Thyroid gland (tissue), 4 donors: ENCODE measurements around the gene TRPC4. TPM values are rescaled to one million over a fixed set of nuclear protein-coding genes. Genes with fewer than 3 reads are reported as not detected.
"Not testable (repeated sequence)": the region's sequence is repeated elsewhere in the genome, so short reads cannot be mapped to it uniquely, and the experiment has no call there.

Experiments used
- DNase-seq, 2 donors: peaks; one replicate each; pipeline ENCODE4 v3.0.0-alpha.2; 2019
- H3K27ac ChIP-seq, 3 donors: fragments of 200-600 bp; sonication (generic); 1 replicate in 2 of 3; 2 replicates in 1 of 3; pipeline ENCODE4 v1.5.1; 2016 to 2019; ENCODE audit warnings: mild to moderate bottlenecking in 1 of 3, moderate library complexity in 1 of 3
- H3K27me3 ChIP-seq: fragments of 200-600 bp; sonication (generic); one replicate; pipeline ENCODE4 v1.5.1; 2019
- H3K36me3 ChIP-seq, 2 donors: fragments of 200-600 bp; sonication (generic); one replicate each; pipeline ENCODE4 v1.5.1; 2016 to 2019
- H3K4me1 ChIP-seq, 2 donors: fragments of 200-600 bp; sonication (generic); one replicate each; pipeline ENCODE4 v1.5.1; 2017 to 2019
- H3K4me3 ChIP-seq, 3 donors: fragments of 200-600 bp; sonication (generic); replicated peaks in 1 of 3; 1 replicate in 2 of 3; 2 replicates in 1 of 3; pipeline ENCODE4 v1.5.1; 2016; ENCODE audit warnings: mild to moderate bottlenecking in 1 of 3
- H3K9me3 ChIP-seq: fragments of 200-600 bp; sonication (generic); one replicate; pipeline ENCODE4 v1.5.1; 2017
- POLR2A ChIP-seq, 2 donors: fragments of 450-650 bp; IDR thresholded peaks; one replicate each; pipeline ENCODE4 v1.6.1; 2017; ENCODE audit warnings: antibody characterized with exemption in 2 of 2, mild to moderate bottlenecking in 2 of 2, moderate library complexity in 1 of 2
- WGBS, 2 donors: methylation state at CpG; one replicate each; pipeline ENCODE4 v1.1.5; 2017; 5-methylcytosine and 5-hydroxymethylcytosine counted together
- intact Hi-C: fragments of 100-400 bp; cut with DNase I; formaldehyde crosslinking; loops from one replicate; pipeline ENCODE4 v1.15.1; 2023
- total RNA-seq, 4 donors: library from RNA; depleted of rRNA; stranded (reverse); fragments of >200 nt; gene quantifications; one replicate each; pipeline ENCODE4 v1.2.3, GENCODE V29; 2016
- TF ChIP-seq, protein P1 (sequence below), 6 experiments: fragments of 200-600 bp in 3 of 6; fragments of 450-650 bp in 3 of 6; sonication (generic) in 3 of 6; IDR thresholded peaks; one replicate each; pipeline ENCODE4 v1.5.1; 2016 to 2019; ENCODE audit warnings: antibody characterized with exemption in 6 of 6, mild to moderate bottlenecking in 2 of 6, inconsistent platforms in 1 of 6, moderate library complexity in 1 of 6

Gene TRPC4
- total RNA-seq, 4 donors from 2014 or later = 0.11 to 3.2 (median 0.79) TPM

DNA sequence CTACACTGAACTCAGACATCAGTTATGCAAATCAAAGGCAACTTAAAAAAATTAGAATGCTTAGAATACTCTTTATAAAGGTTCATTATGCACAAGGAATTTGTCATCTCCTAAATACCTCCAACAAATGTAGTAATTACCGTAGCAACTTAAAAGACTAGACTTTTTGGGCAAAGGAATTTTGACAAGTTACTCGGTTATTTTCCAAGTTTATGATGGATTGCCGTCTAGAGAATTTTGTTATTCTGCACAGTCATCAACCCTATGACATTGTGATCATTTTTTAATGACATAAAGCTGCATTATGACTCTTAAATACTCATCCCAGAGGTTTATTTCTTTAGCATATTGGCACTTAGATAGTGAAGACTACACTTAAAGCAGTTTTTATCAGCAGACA is 71.9 kb downstream of the TRPC4 start:
- Histone ChIP-seq H3K36me3 (no peaks in the 10 kb centered on the region), H3K9me3 (no peaks in the 10 kb centered on the region), H3K27ac (no peak overlapping the region), H3K4me1 (no peaks in the 10 kb centered on the region), H3K4me3 (no peak overlapping the region), H3K27me3 (no peaks in the 10 kb centered on the region)
- 77 to 80% methylated on average over 3 of the region's 3 CpGs for WGBS, 2 donors
- TF ChIP-seq, protein P1, sequence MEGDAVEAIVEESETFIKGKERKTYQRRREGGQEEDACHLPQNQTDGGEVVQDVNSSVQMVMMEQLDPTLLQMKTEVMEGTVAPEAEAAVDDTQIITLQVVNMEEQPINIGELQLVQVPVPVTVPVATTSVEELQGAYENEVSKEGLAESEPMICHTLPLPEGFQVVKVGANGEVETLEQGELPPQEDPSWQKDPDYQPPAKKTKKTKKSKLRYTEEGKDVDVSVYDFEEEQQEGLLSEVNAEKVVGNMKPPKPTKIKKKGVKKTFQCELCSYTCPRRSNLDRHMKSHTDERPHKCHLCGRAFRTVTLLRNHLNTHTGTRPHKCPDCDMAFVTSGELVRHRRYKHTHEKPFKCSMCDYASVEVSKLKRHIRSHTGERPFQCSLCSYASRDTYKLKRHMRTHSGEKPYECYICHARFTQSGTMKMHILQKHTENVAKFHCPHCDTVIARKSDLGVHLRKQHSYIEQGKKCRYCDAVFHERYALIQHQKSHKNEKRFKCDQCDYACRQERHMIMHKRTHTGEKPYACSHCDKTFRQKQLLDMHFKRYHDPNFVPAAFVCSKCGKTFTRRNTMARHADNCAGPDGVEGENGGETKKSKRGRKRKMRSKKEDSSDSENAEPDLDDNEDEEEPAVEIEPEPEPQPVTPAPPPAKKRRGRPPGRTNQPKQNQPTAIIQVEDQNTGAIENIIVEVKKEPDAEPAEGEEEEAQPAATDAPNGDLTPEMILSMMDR (IDR thresholded peaks at IDR 0.05) = no peak
- TF ChIP-seq POLR2A (IDR thresholded peaks at IDR 0.05) = no peak
- no peak for DNase-seq
- intact Hi-C loops = no loop called here

DNA sequence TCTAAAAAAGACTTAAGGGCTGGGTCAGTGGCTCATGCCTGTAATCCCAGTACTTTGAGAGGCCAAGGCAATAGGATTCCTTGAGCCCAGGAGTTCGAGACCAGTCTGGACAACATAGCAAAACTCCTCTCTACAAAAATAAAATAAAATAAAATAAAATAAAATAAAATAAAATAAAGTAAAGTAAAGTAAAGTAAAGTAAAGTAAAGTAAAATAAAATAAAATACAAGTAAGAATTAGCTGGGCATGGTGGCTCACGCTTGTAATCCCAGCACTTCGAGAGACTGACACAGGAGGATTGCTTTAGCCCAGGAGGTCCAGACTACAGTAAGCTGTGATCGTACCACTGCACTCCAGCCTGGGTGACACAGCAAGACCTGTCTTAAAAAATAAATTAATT is 72.8 kb downstream of the TRPC4 start:
- H3K4me1 ChIP-seq, H3K9me3 ChIP-seq, DNase-seq, H3K27me3 ChIP-seq, H3K4me3 ChIP-seq, H3K36me3 ChIP-seq, H3K27ac ChIP-seq, intact Hi-C loops: not testable (repeated sequence)
- 94 to 97% methylated on average over 4 of the region's 4 CpGs for WGBS, 2 donors

DNA sequence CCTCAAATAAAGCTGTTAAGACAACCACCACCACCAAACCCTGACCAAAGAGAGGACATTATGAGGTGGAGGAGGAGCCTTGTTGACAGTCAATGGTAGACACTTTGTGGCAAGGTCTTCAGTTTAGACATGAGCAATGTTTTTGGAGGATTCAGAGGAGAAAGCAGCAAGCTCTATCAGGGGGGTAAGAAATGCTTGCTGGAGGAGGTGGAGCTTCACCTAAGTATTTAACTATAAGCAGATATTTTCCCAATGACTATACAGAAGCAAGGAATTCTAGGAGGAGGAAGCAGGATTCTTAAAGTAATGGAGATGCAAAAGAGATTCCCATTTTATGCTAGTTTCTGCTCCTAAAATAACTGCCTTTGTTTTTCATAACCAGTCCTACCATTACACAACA is 74.2 kb downstream of the TRPC4 start:
- DNase-seq = no peak
- Histone ChIP-seq H3K9me3 (no peaks in the 10 kb centered on the region), H3K4me1 (no peaks in the 10 kb centered on the region), H3K27ac (no peak overlapping the region), H3K4me3 (no peak overlapping the region), H3K36me3 (no peaks in the 10 kb centered on the region), H3K27me3 (no peaks in the 10 kb centered on the region)
- TF ChIP-seq, protein P1 (IDR thresholded peaks at IDR 0.05) = no peak
- TF ChIP-seq POLR2A (IDR thresholded peaks at IDR 0.05) = no peak
- intact Hi-C loops = no loop called here

DNA sequence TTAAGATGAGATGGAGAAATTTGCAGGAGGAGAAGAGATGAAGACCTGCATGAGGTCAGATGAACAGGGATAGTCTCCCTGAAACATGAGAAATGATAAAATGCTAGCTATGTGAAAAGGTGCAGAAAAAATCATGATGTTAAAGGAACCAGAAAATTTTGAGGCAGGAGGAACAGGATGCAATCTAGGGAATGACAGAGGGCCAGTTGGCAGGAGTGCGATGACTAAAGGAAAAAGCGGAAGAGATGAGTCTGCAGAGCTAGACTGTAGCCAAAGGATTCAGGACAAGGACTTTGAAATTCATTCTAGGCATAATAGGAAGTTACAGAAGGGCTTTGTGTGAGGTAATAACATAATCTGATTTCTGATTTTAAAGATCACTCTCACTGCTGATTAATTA is 77.9 kb downstream of the TRPC4 start:
- WGBS, 2 donors = 73 to 88% methylated on average over 2 of the region's 2 CpGs
- Histone ChIP-seq H3K4me3 (no peak overlapping the region), H3K27ac (no peak overlapping the region), H3K4me1 (no peaks in the 10 kb centered on the region), H3K9me3 (no peaks in the 10 kb centered on the region), H3K36me3 (no peaks in the 10 kb centered on the region), H3K27me3 (no peaks in the 10 kb centered on the region)
- TF ChIP-seq POLR2A (IDR thresholded peaks at IDR 0.05) = no peak
- TF ChIP-seq, protein P1 (IDR thresholded peaks at IDR 0.05) = no peak
- DNase-seq = no peak
- intact Hi-C loops = no loop called here

DNA sequence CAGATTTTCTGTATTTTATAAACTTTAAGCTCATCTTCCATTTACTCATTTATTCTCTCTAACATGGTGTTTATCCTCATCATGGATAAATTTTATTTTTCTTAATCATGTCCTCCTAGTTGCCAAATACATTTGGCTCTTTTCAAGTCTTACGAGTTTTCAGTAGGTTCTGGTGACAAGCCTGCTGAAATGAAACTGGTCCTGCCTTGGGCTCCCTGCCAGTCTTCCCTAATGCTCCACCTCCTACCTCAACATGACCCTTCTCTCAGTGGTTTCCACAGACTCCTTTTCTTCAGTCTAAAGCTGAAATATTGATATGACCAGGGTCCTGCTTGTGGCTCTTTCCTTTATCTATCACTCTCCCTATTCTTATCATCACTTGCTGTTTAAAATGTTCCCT is 81.2 kb downstream of the TRPC4 start:
- TF ChIP-seq, protein P1 (IDR thresholded peaks at IDR 0.05) = no peak
- TF ChIP-seq POLR2A (IDR thresholded peaks at IDR 0.05) = no peak
- no peak for DNase-seq
- Histone ChIP-seq H3K4me3 (no peak overlapping the region), H3K4me1 (no peaks in the 10 kb centered on the region), H3K27ac (no peak overlapping the region), H3K27me3 (no peaks in the 10 kb centered on the region), H3K9me3 (no peaks in the 10 kb centered on the region), H3K36me3 (no peaks in the 10 kb centered on the region)
- intact Hi-C loops = no loop called here
- 81 to 85% methylated on average over 1 of the region's 1 CpG for WGBS, 2 donors

DNA sequence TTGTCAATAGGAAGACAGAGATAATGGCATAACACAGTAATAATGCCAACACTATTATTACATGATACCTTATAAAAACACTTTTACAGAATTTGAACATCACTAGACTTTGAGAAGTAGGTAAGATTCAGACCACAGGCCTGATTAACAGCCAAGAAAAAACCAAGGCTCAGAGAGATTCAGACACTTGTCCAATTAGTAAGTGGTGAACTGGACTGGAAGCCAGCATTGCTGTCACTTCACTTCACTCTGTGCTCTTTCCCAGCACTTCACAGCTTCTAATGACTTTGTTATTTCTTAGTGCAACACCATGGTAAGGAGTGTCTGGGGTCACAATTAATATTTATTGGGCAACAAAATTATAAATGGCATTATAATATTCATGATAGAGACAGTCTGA is 91.9 kb downstream of the TRPC4 start:
- intact Hi-C loops = no loop called here
- no peaks in the 10 kb centered on the region for H3K9me3 ChIP-seq

More for the DNA sequence above, 91.9 kb downstream of the TRPC4 start:
- DNase-seq = no peak
- Histone ChIP-seq H3K36me3 (no peaks in the 10 kb centered on the region), H3K4me1 (no peaks in the 10 kb centered on the region), H3K27ac (no peak overlapping the region), H3K4me3 (no peak overlapping the region), H3K27me3 (no peaks in the 10 kb centered on the region)
- TF ChIP-seq, protein P1 (IDR thresholded peaks at IDR 0.05) = no peak
- no peak for TF ChIP-seq POLR2A (IDR thresholded peaks at IDR 0.05)
